Fibroblast of lung (primary cell): ENCODE data around the gene SARM1.

Experiments used
- CTCF ChIP-seq, 2 donors: IDR thresholded peaks in 1 of 2; conservative IDR thresholded peaks in 1 of 2; 1 replicate in 1 of 2; 2 replicates in 1 of 2; pipeline ENCODE4 v1.5.1; 2011 to 2012; ENCODE audit warnings: low read length in 2 of 2, control low read depth in 1 of 2, inconsistent platforms in 1 of 2, low read depth in 1 of 2, mild to moderate bottlenecking in 1 of 2
- EZH2 ChIP-seq: IDR thresholded peaks from 2 replicates; pipeline ENCODE4 v1.5.1; 2012; ENCODE audit warnings: low read length, control low read depth, mild to moderate bottlenecking; ENCODE audit errors: missing control alignments

GRCh38 chr17:28365487-28365886 lies 6.0 kb upstream of the SARM1 start:
- TF ChIP-seq CTCF (conservative IDR thresholded peaks at IDR 0.05 in 1 of 2, IDR thresholded peaks at IDR 0.05 in 1 of 2; ENCODE audit: low read depth in 1 of 2, low read length in 2 of 2) (no peak), EZH2 (no peak)
